ENCODE measurements around the gene POLR1B. TPM values are rescaled to one million over a fixed set of nuclear protein-coding genes. Genes with fewer than 3 reads are reported as not detected.
"Not testable (repeated sequence)": the region's sequence is repeated elsewhere in the genome, so short reads cannot be mapped to it uniquely, and the experiment has no call there.

The POLR1B gene
- total and polyA plus RNA-seq, 4 experiments from 2014 or later: 18.4 to 31.3 (median 27.5) TPM

DNA sequence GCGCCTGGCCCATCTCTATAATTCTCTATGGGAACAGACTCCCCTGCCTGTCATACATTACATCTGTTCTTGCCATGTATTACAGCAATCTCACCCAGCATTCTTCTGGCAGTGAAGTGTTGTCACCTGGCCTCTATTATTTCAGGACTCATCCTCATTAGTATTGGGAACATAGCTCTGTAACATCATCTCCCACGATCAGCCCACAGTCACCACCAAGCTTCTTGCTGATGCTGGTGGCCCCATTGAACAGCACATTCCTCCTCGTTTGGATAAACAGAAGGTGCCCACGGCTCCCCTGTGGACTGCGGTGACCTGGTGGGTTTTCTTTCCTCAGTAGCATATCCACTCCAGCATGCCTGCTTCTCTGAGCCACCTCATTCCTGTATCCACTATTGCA, 63.7 kb downstream of the POLR1B start:
- DNase-seq: no peak
- H3K4me1 Mint-ChIP-seq: no peaks in the 10 kb centered on the region
- H3K9me3 Mint-ChIP-seq: no peaks in the 10 kb centered on the region
- no peaks in the 10 kb centered on the region for H3K36me3 Mint-ChIP-seq
- Histone ChIP-seq H3K36me3 (ENCODE audit: insufficient read depth, low read length) (no peaks in the 10 kb centered on the region), H3K4me3 (ENCODE audit: low read length in 2 of 2) (no peak overlapping the region), H3K27ac (ENCODE audit: low read depth, low read length) (no peak overlapping the region), H3K4me1 (ENCODE audit: insufficient read depth, low read length) (no peaks in the 10 kb centered on the region), H3K9me3 (ENCODE audit: control insufficient read depth in 1 of 2, low read length in 2 of 2) (no peaks in the 10 kb centered on the region), H3K27me3 (ENCODE audit: insufficient read depth, low read length) (no peaks in the 10 kb centered on the region)
- POLR2A ChIA-PET (ENCODE audit: partially characterized antibody): no interaction called here
- no peaks in the 10 kb centered on the region for H3K27me3 Mint-ChIP-seq
- no peak overlapping the region for H3K4me3 Mint-ChIP-seq
- CTCF ChIA-PET (ENCODE audit: partially characterized antibody): interaction anchor here (0.6 kb wide), 1 partner anchor 121 kb away, joined by 4 read pairs; no protein-coding TSS in a partner anchor
- H3K27ac Mint-ChIP-seq: peak overlapping the region in 1 of 7 donors; percentile 6
- intact Hi-C loops (cut with micrococcal nuclease): no loop called here

DNA sequence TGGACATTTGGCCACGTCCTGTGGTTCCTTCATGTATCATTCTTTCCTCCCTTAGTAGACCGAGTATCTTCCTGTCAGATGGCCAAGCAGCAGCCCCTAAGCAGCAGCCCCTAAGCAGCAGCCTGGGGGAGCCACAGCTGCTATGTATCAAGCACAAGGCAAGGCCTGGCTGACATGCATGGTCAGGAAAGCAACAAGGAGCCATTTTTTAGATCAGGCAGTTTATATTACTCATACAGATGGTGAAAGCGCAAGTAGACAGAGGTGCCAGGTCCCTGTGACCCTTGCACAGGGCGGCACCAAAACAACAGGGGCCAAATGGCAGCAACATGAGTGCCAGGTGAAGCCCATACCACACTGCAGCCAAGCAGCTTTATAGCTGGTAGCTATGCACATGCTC, 64.3 kb downstream of the POLR1B start:
- ChIA-PET POLR2A (ENCODE audit: partially characterized antibody) (no interaction called here), CTCF (ENCODE audit: partially characterized antibody) (interaction anchor here (0.7 to 1.3 kb wide), 3 partner anchors 41 to 143 kb away, joined by 3 read pairs; no protein-coding TSS in a partner anchor)
- Histone ChIP-seq H3K9me3 (ENCODE audit: control insufficient read depth in 1 of 2, low read length in 2 of 2) (no peaks in the 10 kb centered on the region), H3K36me3 (ENCODE audit: insufficient read depth, low read length) (no peaks in the 10 kb centered on the region), H3K27me3 (ENCODE audit: insufficient read depth, low read length) (no peaks in the 10 kb centered on the region), H3K27ac (ENCODE audit: low read depth, low read length) (no peak overlapping the region), H3K4me3 (ENCODE audit: low read length in 2 of 2) (no peak overlapping the region), H3K4me1 (ENCODE audit: insufficient read depth, low read length) (no peaks in the 10 kb centered on the region)
- no peaks in the 10 kb centered on the region for H3K27me3 Mint-ChIP-seq
- no peak overlapping the region for H3K4me3 Mint-ChIP-seq
- no peaks in the 10 kb centered on the region for H3K9me3 Mint-ChIP-seq
- H3K36me3 Mint-ChIP-seq: no peaks in the 10 kb centered on the region
- DNase-seq: no peak
- H3K4me1 Mint-ChIP-seq: no peaks in the 10 kb centered on the region
- intact Hi-C loops (cut with micrococcal nuclease): no loop called here
- no peak overlapping the region for H3K27ac Mint-ChIP-seq

DNA sequence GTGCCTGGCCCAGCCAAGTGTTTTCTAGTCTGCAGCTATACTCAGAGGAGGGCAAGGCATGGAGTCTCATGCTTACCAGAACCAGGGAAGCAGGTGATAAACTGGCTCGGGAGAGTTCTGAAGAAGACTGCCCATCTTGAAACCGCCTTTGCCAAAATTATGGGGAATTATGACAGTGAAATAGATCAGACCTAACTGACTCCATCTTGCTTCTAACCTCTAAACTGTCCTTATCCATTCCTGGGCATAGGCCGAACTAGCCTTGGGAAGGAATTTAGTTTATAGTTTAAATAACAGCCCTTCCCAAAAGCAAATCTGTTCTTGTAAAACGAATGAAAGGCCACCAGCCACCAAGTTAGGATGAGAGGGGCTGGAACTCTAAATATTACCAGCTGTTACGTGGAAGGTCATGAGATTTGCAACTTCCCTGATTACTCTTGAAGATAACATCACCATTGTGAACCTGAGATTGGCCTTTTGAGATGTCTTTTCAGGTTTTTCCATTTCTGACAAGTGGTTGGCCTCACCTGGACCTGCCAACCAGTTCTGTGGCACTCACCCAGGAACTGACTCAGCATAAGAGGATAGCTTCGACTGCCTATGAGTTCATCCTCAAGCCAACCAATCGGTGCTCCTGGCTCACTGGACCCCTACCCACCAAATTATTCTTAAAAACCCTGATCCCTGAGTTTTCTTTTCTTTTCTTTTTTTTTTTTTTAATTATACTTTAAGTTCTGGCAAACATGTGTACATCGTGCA, 65.6 kb downstream of the POLR1B start:
- H3K27ac ChIP-seq (ENCODE audit: low read depth, low read length): no peak overlapping the region
- POLR2A ChIA-PET (ENCODE audit: partially characterized antibody): no interaction called here
- H3K4me1 ChIP-seq (ENCODE audit: insufficient read depth, low read length): no peaks in the 10 kb centered on the region
- no peaks in the 10 kb centered on the region for H3K36me3 ChIP-seq (ENCODE audit: insufficient read depth, low read length)
- H3K4me3 ChIP-seq (ENCODE audit: low read length in 2 of 2): no peak overlapping the region
- H3K4me3 Mint-ChIP-seq: no peak overlapping the region
- peak overlapping the region in 1 of 7 donors; percentile 13 for H3K27ac Mint-ChIP-seq
- peaks cover under 1 to 2% of the 10 kb centered on the region in 2 donors for H3K27me3 Mint-ChIP-seq
- H3K27me3 ChIP-seq (ENCODE audit: insufficient read depth, low read length): no peaks in the 10 kb centered on the region
- no peak for DNase-seq
- intact Hi-C loops (cut with micrococcal nuclease): no loop called here
- CTCF ChIA-PET (ENCODE audit: partially characterized antibody): interaction anchor here (1.2 to 1.3 kb wide), 2 partner anchors 39 to 120 kb away, joined by 3 read pairs; no protein-coding TSS in a partner anchor
- H3K9me3 Mint-ChIP-seq: no peaks in the 10 kb centered on the region
- H3K9me3 ChIP-seq (ENCODE audit: control insufficient read depth in 1 of 2, low read length in 2 of 2): no peaks in the 10 kb centered on the region
- no peaks in the 10 kb centered on the region for H3K4me1 Mint-ChIP-seq
- peaks cover 0 to 1% of the 10 kb centered on the region in 2 donors for H3K36me3 Mint-ChIP-seq

DNA sequence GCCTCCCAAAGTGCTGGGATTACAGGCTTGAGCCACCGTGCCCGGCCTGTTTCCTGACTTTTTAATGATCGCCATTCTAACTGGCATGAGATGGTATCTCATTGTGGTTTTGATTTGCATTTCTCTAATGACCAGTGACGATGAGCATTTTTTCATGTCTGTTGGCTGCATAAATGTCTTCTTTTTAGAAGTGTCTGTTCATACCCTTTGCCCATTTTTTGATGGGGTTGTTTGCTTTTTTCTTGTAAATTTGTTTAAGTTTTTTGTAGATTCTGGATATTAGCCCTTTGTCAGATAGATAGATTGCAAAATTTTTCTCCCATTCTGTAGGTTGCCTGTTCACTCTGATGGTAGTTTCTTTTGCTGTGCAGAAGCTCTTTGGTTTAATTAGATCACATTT, 67.1 kb downstream of the POLR1B start:
- H3K27me3 ChIP-seq (ENCODE audit: insufficient read depth, low read length); POLR2A ChIA-PET (ENCODE audit: partially characterized antibody); intact Hi-C loops (cut with micrococcal nuclease); H3K27ac ChIP-seq (ENCODE audit: low read depth, low read length); H3K27ac Mint-ChIP-seq; H3K4me1 Mint-ChIP-seq; H3K36me3 ChIP-seq (ENCODE audit: insufficient read depth, low read length); H3K4me3 ChIP-seq (ENCODE audit: low read length in 2 of 2); H3K9me3 ChIP-seq (ENCODE audit: control insufficient read depth in 1 of 2, low read length in 2 of 2); CTCF ChIA-PET (ENCODE audit: partially characterized antibody); H3K4me1 ChIP-seq (ENCODE audit: insufficient read depth, low read length); H3K36me3 Mint-ChIP-seq; H3K4me3 Mint-ChIP-seq; H3K27me3 Mint-ChIP-seq; H3K9me3 Mint-ChIP-seq; DNase-seq: not testable (repeated sequence)

DNA sequence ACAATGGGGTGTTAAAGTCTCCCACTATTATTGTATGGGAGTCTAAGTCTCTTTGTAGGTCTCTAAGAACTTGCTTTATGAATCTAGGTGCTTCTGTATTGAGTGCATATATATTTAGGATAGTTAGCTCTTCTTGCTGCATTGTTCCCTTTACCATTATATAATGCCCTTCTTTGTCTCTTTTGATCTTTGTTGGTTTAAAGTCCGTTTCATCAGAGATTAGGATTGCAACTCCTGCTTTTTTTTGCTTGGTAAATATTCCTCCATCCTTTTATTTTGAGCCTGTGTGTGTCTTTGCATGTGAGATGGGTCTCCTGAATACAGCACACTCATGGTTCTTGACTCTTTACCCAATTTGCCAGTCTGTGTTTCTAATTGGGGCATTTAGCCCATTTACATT, 70.0 kb downstream of the POLR1B start:
- H3K36me3 ChIP-seq (ENCODE audit: insufficient read depth, low read length); POLR2A ChIA-PET (ENCODE audit: partially characterized antibody); H3K27me3 Mint-ChIP-seq; H3K9me3 ChIP-seq (ENCODE audit: control insufficient read depth in 1 of 2, low read length in 2 of 2); H3K36me3 Mint-ChIP-seq; DNase-seq; H3K9me3 Mint-ChIP-seq; H3K27ac Mint-ChIP-seq; CTCF ChIA-PET (ENCODE audit: partially characterized antibody); H3K27ac ChIP-seq (ENCODE audit: low read depth, low read length); H3K4me3 Mint-ChIP-seq; intact Hi-C loops (cut with micrococcal nuclease); H3K27me3 ChIP-seq (ENCODE audit: insufficient read depth, low read length); H3K4me1 Mint-ChIP-seq; H3K4me1 ChIP-seq (ENCODE audit: insufficient read depth, low read length); H3K4me3 ChIP-seq (ENCODE audit: low read length in 2 of 2): not testable (repeated sequence)

DNA sequence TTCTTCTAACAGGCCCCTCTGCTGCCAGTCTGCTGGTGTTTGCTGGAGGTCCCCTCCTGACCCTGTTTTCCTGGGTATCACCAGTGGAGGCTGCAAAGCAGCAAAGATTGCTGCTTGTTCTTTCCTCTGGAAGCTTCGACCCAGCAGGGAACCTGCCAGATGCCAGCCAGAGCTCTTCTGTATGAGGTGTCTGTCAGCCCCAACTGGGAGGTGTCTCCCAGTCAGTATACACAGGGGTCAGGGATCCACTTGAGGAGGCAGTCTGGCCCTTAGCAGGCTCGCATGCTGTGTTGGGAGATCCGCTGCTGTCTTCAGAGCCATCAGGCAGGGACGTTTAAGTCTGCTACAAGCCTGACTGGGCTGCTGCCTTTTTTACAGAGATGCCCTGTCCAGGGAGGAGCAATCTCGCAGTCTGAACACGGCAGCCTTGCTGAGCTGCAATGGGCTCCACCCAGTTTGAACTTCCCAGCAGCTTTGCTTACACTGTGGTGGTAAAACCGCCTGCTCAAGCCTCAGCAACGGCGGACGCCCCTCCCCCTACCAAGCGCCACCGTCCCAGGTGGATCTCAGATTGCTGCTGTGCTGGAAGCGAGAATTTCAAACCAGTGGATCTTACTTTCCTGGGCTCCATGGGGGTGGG, 72.1 kb downstream of the POLR1B start:
- no peaks in the 10 kb centered on the region for H3K4me1 ChIP-seq (ENCODE audit: insufficient read depth, low read length)
- H3K27ac ChIP-seq (ENCODE audit: low read depth, low read length): no peak overlapping the region
- H3K27me3 ChIP-seq (ENCODE audit: insufficient read depth, low read length): no peaks in the 10 kb centered on the region
- peaks cover 0 to 2% (median 0%) of the 10 kb centered on the region in 8 donors for H3K9me3 Mint-ChIP-seq
- H3K4me3 Mint-ChIP-seq: no peak overlapping the region
- ChIA-PET CTCF (ENCODE audit: partially characterized antibody) (interaction anchor here (2.0 kb wide), 1 partner anchor 14 kb away, joined by 6 read pairs; no protein-coding TSS in a partner anchor), POLR2A (ENCODE audit: partially characterized antibody) (no interaction called here)
- no peak for DNase-seq
- H3K4me1 Mint-ChIP-seq: no peaks in the 10 kb centered on the region
- peaks cover 2 to 3% of the 10 kb centered on the region in 2 donors for H3K27me3 Mint-ChIP-seq
- H3K36me3 ChIP-seq (ENCODE audit: insufficient read depth, low read length): no peaks in the 10 kb centered on the region
- no peak overlapping the region for H3K4me3 ChIP-seq (ENCODE audit: low read length in 2 of 2)
- no peak overlapping the region for H3K27ac Mint-ChIP-seq
- no peaks in the 10 kb centered on the region for H3K9me3 ChIP-seq (ENCODE audit: control insufficient read depth in 1 of 2, low read length in 2 of 2)
- intact Hi-C loops (cut with micrococcal nuclease): no loop called here
- H3K36me3 Mint-ChIP-seq: peaks cover 1 to 7% of the 10 kb centered on the region in 2 donors

DNA sequence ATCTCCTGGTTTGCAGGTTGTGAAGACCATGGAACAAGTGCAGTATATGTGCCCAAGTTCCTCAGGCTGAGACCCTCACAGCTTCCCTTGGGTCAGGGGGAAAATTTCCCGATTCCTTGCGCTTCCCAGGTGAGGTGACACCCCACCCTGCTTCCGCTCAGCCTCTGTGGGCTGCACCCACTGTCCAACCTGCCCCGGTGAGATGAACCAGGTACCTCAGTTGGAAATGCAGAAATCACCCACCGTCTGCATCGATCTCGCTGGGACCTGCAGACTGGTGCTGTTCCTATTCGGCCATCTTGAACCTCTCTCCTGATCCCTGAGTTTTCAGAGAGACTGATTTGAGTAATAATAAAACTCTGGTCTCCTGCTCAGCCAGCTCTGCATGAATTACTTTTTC, 72.8 kb downstream of the POLR1B start:
- Mint-ChIP-seq H3K9me3 (peaks cover 0 to 2% (median 0%) of the 10 kb centered on the region in 8 donors), H3K4me1 (no peaks in the 10 kb centered on the region), H3K27me3 (peaks cover 2 to 3% of the 10 kb centered on the region in 2 donors), H3K4me3 (no peak overlapping the region), H3K36me3 (peaks cover 1 to 7% of the 10 kb centered on the region in 2 donors), H3K27ac (no peak overlapping the region)
- Histone ChIP-seq H3K36me3 (ENCODE audit: insufficient read depth, low read length) (no peaks in the 10 kb centered on the region), H3K4me1 (ENCODE audit: insufficient read depth, low read length) (no peaks in the 10 kb centered on the region), H3K9me3 (ENCODE audit: control insufficient read depth in 1 of 2, low read length in 2 of 2) (no peaks in the 10 kb centered on the region), H3K27me3 (ENCODE audit: insufficient read depth, low read length) (no peaks in the 10 kb centered on the region), H3K27ac (ENCODE audit: low read depth, low read length) (no peak overlapping the region), H3K4me3 (ENCODE audit: low read length in 2 of 2) (no peak overlapping the region)
- CTCF ChIA-PET (ENCODE audit: partially characterized antibody): interaction anchor here (0.6 to 2.0 kb wide), 2 partner anchors 15 to 112 kb away, joined by 3 to 6 read pairs; no protein-coding TSS in a partner anchor
- DNase-seq: no peak
- intact Hi-C loops (cut with micrococcal nuclease): no loop called here
- POLR2A ChIA-PET (ENCODE audit: partially characterized antibody): no interaction called here

Data from CD4-positive, alpha-beta memory T cell (primary cell).